Measurements from ENCODE around the gene MCU. TPM values are rescaled to one million over a fixed set of nuclear protein-coding genes. Genes with fewer than 3 reads are reported as not detected.

Gene MCU
- total RNA-seq, 1 experiment from 2014 or later = 37.2 TPM

- POLR2A ChIA-PET = interaction anchor here (0.6 kb wide), 1 partner anchor 591 kb away, joined by 3 read pairs; no protein-coding TSS in a partner anchor
- no peaks in the 10 kb centered on the region for H3K4me1 Mint-ChIP-seq
- no peak for TF ChIP-seq ESRRA (CRISPR knock-in tag; IDR thresholded peaks at IDR 0.05; ENCODE audit: borderline replicate concordance)
- ATAC-seq (no peak), DNase-seq (ENCODE audit: low spot score) (no peak)
- no peaks in the 10 kb centered on the region for H3K27me3 Mint-ChIP-seq (ENCODE audit: low read depth)
- H3K9me3 Mint-ChIP-seq = peaks cover 5% of the 10 kb centered on the region
- CTCF ChIA-PET = no interaction called here
- no peak overlapping the region for H3K4me3 Mint-ChIP-seq
- peaks cover 13% of the 10 kb centered on the region; the same call in 1 of the 2 replicates for H3K36me3 Mint-ChIP-seq
- no peak overlapping the region for H3K27ac Mint-ChIP-seq
Observed at GRCh38 chr10:72858067-72858466, 166.1 kb downstream of the MCU start.

- ATAC-seq (no peak), DNase-seq (ENCODE audit: low spot score) (no peak)
- ChIA-PET POLR2A (no interaction called here), CTCF (no interaction called here)
- Mint-ChIP-seq H3K36me3 (peaks cover 12% of the 10 kb centered on the region; the same call in 1 of the 2 replicates), H3K4me1 (no peaks in the 10 kb centered on the region), H3K4me3 (no peak overlapping the region), H3K9me3 (no peaks in the 10 kb centered on the region), H3K27ac (peak overlapping the region; percentile 2; the same call in 1 of the 2 replicates), H3K27me3 (ENCODE audit: low read depth) (no peaks in the 10 kb centered on the region)
- TF ChIP-seq SMAD3 (CRISPR knock-in tag; IDR thresholded peaks at IDR 0.05; ENCODE audit: borderline replicate concordance) (no peak), MYBL2 (CRISPR knock-in tag; IDR thresholded peaks at IDR 0.05) (no peak), ZNF512 (CRISPR knock-in tag; IDR thresholded peaks at IDR 0.05; ENCODE audit: borderline replicate concordance) (no peak), MAX (CRISPR knock-in tag; IDR thresholded peaks at IDR 0.05) (no peak), ETV6 (CRISPR knock-in tag; IDR thresholded peaks at IDR 0.05) (no peak), ZNF671 (CRISPR knock-in tag; IDR thresholded peaks at IDR 0.05) (no peak), TCF7 (CRISPR knock-in tag; IDR thresholded peaks at IDR 0.05; ENCODE audit: low read depth) (no peak), TEAD4 (CRISPR knock-in tag; IDR thresholded peaks at IDR 0.05) (no peak), ZNF121 (CRISPR knock-in tag; IDR thresholded peaks at IDR 0.05) (no peak), OVOL2 (CRISPR knock-in tag; IDR thresholded peaks at IDR 0.05; ENCODE audit: borderline replicate concordance) (no peak), ZSCAN18 (CRISPR knock-in tag; IDR thresholded peaks at IDR 0.05) (no peak), CREM (CRISPR knock-in tag; IDR thresholded peaks at IDR 0.05) (no peak)
- TF ChIP-seq, protein P1, sequence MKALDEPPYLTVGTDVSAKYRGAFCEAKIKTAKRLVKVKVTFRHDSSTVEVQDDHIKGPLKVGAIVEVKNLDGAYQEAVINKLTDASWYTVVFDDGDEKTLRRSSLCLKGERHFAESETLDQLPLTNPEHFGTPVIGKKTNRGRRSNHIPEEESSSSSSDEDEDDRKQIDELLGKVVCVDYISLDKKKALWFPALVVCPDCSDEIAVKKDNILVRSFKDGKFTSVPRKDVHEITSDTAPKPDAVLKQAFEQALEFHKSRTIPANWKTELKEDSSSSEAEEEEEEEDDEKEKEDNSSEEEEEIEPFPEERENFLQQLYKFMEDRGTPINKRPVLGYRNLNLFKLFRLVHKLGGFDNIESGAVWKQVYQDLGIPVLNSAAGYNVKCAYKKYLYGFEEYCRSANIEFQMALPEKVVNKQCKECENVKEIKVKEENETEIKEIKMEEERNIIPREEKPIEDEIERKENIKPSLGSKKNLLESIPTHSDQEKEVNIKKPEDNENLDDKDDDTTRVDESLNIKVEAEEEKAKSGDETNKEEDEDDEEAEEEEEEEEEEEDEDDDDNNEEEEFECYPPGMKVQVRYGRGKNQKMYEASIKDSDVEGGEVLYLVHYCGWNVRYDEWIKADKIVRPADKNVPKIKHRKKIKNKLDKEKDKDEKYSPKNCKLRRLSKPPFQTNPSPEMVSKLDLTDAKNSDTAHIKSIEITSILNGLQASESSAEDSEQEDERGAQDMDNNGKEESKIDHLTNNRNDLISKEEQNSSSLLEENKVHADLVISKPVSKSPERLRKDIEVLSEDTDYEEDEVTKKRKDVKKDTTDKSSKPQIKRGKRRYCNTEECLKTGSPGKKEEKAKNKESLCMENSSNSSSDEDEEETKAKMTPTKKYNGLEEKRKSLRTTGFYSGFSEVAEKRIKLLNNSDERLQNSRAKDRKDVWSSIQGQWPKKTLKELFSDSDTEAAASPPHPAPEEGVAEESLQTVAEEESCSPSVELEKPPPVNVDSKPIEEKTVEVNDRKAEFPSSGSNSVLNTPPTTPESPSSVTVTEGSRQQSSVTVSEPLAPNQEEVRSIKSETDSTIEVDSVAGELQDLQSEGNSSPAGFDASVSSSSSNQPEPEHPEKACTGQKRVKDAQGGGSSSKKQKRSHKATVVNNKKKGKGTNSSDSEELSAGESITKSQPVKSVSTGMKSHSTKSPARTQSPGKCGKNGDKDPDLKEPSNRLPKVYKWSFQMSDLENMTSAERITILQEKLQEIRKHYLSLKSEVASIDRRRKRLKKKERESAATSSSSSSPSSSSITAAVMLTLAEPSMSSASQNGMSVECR (CRISPR knock-in tag; IDR thresholded peaks at IDR 0.05; ENCODE audit: borderline replicate concordance) = no peak
- TF ChIP-seq, protein P2, sequence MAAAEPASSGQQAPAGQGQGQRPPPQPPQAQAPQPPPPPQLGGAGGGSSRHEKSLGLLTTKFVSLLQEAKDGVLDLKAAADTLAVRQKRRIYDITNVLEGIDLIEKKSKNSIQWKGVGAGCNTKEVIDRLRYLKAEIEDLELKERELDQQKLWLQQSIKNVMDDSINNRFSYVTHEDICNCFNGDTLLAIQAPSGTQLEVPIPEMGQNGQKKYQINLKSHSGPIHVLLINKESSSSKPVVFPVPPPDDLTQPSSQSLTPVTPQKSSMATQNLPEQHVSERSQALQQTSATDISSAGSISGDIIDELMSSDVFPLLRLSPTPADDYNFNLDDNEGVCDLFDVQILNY (CRISPR knock-in tag; IDR thresholded peaks at IDR 0.05) = no peak
- TF ChIP-seq, protein P3, sequence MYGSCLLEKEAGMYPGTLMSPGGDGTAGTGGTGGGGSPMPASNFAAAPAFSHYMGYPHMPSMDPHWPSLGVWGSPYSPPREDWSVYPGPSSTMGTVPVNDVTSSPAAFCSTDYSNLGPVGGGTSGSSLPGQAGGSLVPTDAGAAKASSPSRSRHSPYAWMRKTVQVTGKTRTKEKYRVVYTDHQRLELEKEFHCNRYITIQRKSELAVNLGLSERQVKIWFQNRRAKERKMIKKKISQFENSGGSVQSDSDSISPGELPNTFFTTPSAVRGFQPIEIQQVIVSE (CRISPR knock-in tag; IDR thresholded peaks at IDR 0.05; ENCODE audit: borderline replicate concordance) = no peak
- TF ChIP-seq, protein P4, sequence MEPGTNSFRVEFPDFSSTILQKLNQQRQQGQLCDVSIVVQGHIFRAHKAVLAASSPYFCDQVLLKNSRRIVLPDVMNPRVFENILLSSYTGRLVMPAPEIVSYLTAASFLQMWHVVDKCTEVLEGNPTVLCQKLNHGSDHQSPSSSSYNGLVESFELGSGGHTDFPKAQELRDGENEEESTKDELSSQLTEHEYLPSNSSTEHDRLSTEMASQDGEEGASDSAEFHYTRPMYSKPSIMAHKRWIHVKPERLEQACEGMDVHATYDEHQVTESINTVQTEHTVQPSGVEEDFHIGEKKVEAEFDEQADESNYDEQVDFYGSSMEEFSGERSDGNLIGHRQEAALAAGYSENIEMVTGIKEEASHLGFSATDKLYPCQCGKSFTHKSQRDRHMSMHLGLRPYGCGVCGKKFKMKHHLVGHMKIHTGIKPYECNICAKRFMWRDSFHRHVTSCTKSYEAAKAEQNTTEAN (CRISPR knock-in tag; IDR thresholded peaks at IDR 0.05) = no peak
- TF ChIP-seq, protein P5, sequence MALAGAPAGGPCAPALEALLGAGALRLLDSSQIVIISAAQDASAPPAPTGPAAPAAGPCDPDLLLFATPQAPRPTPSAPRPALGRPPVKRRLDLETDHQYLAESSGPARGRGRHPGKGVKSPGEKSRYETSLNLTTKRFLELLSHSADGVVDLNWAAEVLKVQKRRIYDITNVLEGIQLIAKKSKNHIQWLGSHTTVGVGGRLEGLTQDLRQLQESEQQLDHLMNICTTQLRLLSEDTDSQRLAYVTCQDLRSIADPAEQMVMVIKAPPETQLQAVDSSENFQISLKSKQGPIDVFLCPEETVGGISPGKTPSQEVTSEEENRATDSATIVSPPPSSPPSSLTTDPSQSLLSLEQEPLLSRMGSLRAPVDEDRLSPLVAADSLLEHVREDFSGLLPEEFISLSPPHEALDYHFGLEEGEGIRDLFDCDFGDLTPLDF (CRISPR knock-in tag; IDR thresholded peaks at IDR 0.05) = no peak
Observed at GRCh38 chr10:72862957-72863356, 171.0 kb downstream of the MCU start.
